NCI-H510A treated with DMSO at 0.1 percent for 48 hours (cell line): ENCODE results near the gene RASL10A.

ENCODE experiments used
- DNase-seq: peaks from one replicate; lab custom pipeline; 2025; lab: John Stamatoyannopoulos, UW

RASL10A gene

DNA sequence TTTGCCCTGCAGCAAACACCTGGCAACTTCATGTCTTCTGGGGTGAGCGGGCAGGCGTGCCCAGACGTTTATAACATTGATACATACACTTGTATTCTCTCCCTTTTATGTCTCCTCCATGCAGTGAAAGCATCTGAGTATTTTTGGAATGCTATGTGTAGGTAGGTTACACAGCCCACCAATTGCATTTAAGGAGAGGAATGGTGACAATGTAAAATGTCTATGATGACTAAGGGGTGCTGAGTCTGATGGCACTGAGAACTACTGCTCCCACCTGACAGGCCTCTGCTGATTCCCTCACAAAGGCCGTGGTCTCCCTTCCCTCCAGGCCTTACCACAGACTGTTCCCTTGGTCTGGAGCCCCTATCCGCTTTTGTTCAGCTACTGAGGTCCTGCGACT, 22.9 kb upstream of the RASL10A start:
- no peak for DNase-seq

DNA sequence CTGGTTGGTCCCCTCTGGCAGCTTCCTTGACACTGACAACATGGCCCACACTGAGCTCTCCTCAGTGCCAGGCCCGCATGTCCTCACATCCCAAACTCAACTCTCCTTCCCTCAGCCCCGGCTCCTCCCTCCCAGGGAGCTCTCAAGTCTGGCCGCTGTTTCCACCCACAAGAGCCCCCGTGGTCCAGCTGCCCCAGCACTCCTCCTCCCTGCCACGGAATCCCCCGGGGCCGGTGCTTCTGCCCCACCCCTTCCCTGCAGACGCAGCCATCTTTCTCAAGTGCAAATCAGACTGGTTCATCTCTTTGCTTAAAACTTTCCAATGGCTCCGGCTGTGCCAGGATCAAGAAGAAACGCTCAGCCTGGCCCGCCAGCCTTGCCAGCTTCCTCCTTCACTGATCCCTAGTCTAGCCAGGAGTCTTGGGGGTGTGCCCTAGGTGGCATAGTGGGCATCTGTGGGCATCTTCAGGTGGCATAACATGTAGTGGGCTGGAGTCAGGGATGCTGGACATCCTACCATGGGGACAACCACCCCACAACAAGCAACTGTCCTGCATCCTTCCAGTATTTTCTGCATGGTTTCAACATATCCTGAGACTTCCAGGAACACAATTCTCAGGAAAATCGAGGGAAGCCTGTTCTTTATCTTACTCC, 22.3 kb upstream of the RASL10A start:
- no peak for DNase-seq

DNA sequence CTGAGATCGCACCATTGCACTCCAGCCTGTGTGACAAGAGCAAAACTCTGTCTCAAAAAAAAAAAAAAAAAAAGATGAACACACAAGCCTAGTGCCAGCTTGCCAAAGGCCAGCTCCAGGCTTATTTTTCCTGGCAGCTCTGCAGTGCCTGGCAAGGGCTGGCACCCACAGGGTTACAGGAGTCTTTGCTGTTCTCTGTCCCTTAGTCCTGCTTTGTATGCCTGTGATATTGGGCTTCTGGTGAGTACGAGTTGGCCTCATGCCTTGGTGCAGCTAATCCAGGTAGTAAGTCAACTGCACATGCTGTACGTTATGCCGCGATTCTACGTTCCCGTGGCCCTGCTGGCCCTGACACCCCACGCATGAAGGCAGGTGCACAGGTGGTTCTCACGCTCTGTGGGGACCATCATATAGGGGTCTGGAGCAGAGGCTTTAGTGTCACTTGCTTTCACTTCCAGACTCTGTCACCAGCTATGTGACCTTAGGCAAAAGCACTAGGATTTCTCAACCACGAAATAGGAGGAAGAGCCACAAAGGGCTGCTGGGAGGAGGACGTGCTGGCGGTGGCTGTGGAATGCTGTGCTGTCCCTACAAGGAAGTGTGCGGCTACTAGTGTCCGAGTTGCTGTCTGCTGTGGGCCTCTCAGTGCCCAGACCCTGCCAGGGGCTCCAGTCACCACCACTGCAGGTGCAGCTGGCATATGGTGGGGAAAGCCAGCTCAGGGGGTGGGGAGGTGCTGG, 21.4 kb upstream of the RASL10A start:
- no peak for DNase-seq

DNA sequence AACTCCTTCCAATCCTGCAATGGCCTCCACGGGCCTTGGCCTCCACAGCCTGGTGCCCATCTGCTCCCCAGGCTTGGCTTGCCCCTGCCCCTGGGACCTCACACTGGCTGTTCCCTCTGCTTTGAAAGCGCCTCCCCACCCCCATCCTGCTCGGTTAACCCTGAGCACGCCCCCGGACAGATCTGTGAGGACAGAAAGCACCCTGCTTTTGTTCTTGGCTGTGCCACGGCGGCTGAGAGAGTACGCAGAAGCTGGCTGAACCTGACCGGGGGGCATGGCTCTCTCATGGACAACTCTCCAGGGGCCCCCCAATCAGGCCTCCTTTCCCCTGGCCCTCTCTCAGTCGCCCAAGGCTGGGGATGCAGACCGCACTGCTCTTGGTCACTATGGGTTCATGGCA, 20.2 kb upstream of the RASL10A start:
- DNase-seq = no peak

DNA sequence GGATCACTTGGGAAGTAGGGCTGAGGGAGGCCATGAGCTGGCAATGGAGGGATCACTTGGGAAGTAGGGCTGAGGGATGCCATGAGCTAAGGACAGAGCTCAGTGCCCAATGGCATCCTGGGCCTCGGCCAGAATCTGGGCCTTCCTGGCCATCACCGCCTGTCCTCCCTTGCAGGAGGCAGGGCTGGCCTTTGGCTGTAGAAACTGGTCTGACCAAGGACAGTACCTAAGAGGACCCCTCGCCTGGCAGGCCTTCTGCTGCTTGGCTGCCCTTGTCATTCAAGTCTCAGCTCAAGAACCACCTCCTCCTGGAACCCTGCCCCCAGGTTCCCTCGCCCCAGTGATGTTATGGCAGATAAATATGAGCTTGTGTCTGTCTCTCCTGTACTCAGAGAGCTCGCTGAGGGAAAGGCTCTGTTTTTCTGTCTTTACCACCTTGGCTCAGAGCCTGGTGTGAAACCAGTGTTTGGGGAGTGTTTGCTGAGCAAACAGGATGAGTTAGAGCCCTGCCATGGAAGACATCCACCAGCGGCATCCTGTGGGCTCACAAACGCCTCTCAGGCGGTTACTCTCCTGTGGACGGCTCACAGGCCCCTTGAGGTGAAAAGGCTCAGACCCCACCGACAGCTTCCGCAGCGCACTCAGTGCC, 19.3 kb upstream of the RASL10A start:
- no peak for DNase-seq

DNA sequence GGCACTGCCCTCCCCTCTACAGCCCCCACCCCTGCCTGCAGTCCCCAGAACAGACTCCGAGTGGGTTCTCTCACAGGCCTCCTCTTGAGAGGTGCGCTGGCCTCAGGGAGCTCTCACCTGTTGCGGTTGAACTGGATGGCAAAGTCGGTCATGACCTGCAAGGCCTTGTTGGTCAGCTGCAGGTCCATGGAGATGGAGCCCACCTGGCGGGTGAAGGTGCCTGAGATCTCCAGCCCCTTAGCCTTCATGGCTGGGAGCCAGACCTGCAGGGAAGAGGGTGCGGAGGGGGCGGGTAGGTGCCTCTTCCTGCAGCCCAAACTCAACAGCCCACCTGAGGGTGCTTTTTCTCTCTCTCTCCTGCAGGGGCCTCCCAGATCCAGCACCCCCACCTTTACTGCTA, 18.7 kb upstream of the RASL10A start:
- no peak for DNase-seq

DNA sequence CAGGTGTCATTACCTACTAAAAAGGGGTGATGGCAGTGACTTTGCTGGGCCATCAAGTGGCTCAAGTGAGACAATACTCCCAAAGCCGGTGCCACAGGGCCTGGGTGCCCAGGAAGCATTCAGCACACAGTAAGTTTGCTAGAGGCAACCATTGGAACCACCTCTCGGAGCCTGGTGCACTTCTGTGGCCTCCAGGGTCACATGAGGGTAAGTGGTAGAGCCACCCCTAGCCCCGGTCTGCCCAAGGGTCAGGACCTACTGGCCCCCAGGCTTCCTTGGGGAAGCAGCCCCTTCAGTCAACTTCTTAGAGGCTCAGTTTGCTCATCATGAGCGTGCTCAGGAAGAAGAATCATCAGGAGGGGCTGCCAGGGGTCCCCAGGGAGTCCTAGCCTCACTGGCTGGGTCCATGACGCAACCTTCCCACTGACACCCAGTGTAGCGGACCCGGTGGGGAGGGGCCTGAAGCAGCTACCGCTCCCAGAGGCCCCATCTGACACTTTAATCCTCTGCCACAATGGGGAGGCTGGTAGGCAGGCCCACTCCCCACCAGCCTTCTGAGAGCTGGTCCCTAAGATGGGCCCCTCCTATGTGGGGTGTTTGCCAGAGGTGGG, 17.5 kb upstream of the RASL10A start:
- no peak for DNase-seq

DNA sequence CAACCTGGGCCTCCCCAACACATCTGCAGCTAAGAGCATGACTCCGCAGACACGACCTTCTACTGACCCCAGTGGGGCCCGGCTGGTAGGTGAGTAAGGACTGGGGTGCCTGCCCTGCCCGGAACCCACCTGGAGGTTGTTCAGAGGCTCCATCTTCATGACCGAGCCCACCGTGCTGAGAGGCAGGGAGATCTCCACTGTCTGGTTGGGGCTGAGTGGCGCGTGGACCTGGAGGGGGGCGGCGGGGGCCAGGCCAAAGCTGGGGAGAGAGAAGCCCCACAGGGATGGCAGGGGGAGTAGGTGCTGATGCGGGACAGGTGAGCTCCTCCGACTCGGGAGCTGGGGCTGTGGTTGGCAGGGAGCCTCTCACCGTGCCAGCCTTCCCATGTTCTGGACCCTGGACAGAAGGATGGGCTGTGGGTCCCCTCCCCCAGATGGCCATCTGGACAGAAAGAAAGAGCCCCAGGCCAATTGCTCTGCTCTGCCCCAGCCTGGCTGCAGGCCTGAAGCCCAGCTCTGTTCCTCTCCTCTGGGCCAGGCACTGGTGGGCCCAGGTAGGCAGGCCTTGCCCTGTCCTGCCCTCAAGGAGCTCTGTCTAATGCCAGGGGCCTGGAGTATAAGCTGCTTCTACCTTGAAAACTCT, 16.3 kb upstream of the RASL10A start:
- no peak for DNase-seq

DNA sequence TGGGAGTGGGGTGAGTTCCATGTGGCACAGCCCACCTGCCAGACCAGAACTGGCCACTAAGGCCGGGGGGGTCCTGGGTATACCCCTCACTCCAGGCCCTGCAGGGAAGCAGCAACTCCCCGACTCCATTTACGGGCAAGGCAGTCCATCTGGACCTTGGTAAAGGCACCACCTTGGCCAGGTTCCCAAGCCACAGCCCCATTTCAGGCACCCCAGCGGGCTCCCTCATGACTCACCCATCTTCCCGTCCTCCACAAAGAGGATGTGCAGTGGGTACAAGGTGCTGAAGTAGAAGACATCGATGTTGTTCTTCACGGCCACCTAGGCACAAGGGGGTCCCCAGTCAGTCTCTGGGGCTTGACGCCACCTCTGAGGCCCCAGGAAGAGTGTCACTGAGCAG, 15.7 kb upstream of the RASL10A start:
- DNase-seq = no peak

DNA sequence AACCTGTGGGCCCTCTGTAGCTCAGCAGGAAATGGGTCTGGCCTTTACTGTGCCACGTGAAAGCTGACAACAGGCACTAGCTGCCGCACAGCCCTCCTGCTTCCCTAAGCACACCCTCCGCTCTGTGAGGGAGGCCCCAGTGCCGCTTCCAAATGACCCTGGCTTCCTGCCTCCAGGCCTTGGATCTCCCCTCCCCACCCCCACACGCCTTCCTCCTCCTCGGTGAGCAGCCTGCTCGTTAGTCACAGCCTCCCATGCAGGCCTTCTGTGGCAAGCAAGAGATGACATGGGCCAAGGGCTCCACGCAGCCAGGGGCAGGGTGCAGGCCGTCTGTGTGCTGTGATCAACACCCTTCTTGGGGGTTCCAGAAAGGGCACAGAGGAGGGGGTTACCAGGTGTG, 15.3 kb upstream of the RASL10A start:
- peak; percentile 91 for DNase-seq

DNA sequence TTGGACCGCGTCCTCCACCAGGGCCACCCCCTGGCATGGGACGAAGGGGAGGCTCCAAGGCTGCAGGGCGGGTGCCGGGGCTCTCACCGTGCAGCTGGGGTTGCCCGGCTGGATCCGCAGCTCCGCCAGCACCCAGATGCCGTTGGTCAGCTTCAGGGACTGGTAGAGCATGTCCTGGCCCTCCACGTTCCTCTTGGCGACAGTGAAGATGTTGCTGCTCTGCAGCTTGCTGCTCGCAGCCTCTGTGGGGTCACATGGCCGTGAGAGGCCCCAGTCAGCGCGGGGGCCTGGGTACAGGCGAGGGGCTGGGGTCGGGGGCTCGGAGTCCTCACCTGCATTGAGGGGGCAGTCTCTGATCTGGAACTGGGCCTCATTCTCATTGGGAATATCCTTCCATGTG, 14.8 kb upstream of the RASL10A start:
- no peak for DNase-seq

DNA sequence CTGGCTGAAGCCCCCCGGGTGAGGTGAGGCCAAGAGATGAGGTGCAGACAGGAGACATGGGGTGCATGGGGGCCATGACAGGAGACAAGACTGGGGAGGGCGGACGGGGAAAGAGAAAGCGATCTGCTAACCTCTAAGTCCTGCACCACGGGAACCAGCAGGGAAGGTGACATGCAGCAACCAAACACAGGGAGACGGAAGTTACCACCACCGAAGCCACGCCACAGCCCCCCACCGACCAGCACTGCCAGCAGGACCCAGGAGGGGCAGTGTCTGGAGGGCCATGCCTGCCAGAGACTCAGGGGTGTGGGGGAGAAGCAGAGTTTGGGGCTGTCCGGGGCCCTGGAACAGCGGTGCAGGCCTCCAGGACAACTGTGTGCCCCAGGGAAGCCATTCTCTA, 14.1 kb upstream of the RASL10A start:
- no peak for DNase-seq

DNA sequence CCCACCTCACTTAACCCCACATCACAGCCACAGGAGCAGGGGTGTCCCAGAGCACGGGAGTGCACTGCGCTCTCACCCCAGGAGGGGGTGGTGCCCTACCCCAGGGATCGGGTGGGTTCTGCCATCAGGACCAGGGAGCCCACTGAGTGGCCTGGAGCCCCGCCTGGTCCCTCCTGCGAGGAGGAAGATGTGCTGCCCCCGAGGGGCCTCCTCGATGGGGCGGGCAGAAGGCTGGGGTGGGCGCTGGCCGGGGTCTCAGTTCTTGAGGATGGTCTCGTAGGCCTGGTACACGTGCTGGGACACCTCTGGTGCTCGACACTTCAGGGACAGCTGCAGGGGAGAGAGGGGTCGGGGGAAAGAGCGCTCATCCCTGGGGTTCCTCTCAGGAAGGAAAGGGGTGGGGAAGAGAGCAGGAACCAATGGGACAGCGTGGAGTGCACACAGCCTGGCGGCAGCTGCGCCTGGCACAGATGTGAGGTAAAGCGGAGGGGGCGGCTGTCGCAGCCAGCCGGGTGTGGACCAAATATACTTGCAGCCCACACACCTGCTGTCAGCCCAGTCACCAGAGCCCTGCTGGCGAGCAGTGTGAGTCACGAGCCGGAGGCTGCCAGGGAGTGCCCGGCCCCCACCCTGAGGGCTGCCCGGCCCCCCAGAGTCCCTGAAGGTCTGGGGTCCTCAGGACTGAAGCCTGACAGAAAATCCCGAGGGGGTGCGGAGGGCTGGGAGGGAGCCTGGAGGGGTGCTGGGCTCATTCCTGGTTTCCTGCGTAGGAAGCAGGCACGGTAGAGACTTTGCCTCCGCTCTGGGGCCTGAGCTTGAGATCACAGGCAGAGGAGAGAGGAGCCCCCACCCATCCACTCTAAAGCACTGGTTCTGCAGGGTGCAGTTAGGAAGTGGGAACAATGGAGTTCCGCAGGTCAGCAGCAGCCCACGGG, 13.3 kb upstream of the RASL10A start:
- no peak for DNase-seq

DNA sequence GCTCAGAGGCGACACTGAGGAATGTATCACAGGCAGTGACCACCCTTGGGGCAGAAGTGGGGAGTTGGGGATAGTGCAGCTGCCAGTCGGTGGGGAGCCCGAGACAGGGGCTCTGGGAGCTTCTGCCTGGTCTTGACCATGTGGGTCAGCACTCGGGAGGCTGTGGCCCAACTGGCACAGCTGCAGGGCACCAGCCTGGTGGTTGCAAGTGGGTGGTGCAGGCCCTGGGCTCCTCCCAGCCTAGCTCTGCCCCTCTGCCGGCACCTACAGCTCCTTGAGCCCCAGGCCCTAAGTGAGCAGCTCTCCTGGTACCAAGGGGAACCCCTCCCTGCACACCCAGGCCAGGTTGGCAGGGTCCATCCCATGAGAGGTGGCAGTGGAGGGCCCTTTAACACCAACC, 12.6 kb upstream of the RASL10A start:
- no peak for DNase-seq

DNA sequence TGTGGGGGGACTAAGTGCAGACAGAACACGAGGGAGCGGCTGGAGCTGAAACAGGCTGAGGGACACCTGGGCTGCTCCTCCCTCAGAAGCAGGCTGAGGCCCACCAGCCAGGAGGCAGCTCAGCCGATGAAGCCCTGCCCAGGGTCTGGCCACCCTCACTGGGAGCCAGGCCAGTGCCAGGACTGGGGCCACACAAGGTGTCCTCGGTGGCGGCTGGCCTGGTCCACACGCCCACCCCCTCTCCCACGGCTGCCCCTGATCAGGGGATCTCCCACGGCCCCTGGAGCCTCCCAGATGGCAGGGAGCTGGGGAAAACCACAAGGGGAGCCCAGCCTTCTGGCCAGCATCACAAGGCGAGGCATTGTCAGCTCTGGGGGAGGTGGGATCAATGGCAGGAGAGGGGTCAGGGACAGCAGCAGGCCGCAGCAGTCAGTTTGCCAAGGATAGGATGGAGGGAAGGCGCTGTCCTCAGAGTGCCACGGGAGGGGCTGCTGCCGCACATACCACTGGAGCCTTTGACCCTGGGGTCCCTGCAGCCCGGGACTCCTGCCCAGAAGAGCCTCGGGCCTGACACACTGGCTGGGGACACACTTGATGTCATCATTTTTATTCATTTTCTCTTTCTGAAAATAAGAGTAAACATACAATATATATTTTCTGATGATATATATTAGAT, 11.7 kb upstream of the RASL10A start:
- no peak for DNase-seq

DNA sequence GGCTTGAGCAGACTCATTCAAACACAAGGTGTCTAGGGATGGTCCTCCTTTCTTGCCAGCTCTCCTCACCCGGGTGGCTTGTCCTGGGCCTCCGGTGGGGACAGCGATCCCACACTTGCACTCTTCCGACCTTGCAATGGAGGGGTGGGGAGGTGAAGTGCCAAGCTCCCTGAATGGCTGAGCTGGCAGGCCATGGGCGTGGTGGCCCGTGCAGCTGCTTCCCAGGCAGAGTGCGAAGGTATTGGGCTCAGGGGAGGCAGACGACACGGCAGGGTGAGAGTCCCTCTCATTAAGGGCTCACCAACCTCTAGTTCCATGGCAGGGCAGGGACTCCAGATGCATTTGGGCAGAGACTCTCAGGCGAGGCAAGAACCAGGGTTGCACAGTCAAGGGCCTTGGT, 11.0 kb upstream of the RASL10A start:
- no peak for DNase-seq

DNA sequence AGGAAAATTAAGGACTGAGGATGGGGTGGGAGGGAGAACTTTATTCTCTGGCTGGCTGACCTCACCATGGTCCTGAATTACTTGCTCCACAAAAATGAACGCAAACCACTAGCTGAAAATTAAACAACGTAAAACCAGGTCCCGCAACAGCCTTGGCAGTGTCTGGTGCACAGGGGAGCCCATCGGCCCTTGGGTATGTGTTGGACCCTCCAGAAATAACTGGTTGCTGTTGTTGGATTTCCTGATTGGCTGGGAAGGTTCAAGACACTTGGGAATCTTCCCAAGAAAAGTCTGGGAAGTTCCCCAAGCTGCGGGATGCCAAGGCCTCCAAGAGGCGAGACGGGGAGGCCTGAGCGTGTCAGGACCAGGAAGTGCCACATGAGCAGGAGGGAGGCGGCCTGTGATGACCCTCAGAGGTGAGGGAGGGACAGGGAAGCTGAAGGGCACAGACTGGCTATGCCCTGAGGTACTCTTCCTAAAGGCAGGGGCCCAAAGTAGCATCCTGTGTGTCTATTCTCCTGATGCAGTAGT, 10.4 kb upstream of the RASL10A start:
- no peak for DNase-seq

DNA sequence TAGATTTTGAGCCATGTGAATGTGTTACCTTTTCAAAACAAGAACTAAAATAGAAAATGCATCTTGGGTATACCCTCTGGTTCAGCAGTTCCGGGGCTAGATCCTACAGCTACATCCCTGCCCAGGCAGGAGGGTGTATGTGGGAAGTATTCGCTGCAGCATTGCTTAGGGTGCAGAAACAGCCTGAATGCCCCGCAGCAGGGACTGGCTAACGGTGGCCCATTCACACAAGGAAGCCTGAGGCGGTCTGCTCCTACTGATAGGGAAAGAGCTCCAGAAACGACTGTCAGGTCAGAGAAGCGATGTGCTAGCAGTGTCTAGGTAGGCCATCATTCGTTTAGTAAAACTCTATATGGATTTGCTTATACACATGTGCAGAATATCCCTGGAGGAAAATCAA, 9.9 kb upstream of the RASL10A start:
- no peak for DNase-seq

DNA sequence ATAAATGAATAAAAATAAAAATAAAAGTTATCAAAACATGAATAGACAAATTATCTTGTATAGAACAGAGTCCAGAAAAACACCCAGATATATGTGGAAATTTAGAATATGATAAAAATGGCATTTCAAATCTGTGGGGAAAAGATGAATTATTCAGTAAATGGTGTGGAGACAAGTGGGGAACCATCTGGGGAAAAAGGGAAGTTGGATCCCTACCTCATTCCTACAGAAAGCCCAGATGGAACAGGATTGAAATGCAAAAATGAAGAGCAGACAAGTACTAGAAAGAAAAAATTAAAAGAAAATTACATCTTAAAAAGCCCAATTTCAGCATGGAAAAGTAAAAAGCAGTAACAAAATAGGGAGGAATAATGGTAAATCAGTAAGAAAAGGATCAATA, 8.1 kb upstream of the RASL10A start:
- no peak for DNase-seq

DNA sequence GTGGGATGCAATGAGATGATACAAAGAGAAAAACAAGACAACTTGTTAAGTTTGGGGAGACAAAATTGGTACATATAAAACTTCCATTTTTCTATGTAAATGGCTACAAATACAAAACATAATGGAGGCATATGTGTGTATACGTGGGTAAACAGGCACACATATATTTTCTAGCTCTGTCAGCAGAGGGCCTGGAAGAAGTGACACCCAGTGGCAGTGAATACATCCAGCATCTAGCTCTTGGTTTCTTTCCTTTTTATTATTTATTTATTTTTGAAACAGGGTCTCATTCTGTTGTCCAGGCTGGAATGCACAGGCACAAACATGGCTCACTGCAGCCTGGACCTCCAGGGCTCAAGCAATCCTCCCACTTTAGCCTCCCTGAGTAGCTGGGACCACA, 5.0 kb upstream of the RASL10A start:
- DNase-seq = no peak

DNA sequence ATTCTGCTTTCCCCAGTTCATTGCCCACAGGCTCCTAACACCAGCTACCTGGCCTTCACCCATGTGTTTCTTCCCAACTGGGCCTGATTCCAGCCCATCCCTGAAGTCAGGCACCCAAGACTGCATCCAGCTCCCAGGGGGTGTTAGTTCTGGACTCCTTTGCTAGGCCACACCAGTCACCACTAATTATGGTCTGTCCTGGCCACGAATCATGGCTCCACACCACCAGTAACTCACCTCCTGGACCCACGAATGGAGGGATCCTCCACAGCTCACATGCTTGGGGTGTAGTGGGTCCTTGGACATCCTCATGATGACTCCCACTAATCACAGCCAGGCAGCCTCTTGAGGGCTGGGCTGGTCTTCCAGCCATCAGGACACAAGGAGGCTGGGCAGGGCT, 3.6 kb upstream of the RASL10A start:
- DNase-seq = no peak
